Epidermal melanocyte (primary cell): Measurements from ENCODE around the gene JAKMIP3.

Experiments
- DNase-seq: peaks from one replicate; pipeline ENCODE4 v3.0.0; 2011; ENCODE audit warnings: low spot score; ENCODE audit not compliant: insufficient read length

The JAKMIP3 gene

DNA sequence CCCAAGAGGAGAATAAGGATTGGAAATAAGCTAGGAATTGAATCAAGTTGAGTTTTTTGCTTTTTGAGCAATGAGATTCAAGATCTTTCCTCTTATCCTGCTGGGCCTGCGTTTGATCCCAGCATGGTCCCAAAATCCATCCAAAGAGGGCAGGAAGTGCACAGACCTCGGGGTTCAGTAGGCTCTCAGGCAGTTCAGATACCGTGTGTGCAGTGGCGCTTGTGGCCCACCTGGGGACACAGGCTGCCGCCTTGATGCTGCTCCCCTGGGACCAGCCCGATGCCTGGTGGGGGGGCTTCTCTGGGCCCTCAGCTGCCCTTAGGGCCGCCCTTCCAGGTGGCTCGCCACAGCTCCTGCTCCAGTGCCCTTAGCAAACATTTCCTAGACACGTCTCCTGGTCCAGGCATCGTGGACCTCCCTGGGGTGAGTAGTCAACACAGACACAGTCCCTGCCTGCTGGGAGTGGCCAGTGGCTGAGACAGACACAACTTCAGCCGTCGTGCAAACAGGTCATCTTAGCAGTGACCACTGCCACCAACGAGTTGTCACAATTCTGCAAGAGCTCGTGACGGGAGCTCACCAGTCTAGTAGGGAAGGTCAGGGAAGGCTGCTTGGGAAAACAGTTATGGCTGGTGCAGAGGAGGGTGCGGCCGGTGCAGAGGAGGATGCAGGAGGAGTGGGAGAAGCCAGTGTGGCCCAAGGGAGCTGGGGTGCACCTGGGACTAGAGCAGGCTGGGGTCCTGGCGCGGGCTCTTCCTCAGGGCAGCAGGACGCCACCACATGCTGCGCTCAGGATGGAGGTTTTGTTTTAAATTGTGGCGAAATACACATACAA lies 21.7 kb upstream of the JAKMIP3 start:
- DNase-seq, result no peak

- no peak for DNase-seq
These were observed 20.9 kb upstream of the JAKMIP3 start for GRCh38 chr10:132044803-132045202.

DNA sequence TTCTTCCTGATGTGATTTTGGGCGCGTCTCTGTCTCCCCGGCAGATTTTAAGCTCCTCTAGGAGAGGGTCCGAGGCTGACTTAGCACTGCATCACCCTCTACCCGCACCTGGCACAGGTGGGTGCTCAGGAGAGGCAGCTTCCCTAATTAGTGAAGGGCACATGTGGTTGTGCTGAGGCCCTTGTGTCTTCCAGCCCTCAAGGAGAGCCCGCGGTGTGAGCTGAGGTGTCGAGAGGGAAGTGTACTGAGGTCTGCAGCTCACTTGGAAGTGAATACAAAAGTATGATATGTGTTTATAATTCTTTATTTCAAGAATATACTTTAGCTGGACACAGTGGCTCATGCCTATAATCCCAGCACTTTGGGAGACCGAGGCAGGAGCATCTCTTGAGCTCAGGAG lies 20.4 kb upstream of the JAKMIP3 start:
- DNase-seq, result no peak

DNA sequence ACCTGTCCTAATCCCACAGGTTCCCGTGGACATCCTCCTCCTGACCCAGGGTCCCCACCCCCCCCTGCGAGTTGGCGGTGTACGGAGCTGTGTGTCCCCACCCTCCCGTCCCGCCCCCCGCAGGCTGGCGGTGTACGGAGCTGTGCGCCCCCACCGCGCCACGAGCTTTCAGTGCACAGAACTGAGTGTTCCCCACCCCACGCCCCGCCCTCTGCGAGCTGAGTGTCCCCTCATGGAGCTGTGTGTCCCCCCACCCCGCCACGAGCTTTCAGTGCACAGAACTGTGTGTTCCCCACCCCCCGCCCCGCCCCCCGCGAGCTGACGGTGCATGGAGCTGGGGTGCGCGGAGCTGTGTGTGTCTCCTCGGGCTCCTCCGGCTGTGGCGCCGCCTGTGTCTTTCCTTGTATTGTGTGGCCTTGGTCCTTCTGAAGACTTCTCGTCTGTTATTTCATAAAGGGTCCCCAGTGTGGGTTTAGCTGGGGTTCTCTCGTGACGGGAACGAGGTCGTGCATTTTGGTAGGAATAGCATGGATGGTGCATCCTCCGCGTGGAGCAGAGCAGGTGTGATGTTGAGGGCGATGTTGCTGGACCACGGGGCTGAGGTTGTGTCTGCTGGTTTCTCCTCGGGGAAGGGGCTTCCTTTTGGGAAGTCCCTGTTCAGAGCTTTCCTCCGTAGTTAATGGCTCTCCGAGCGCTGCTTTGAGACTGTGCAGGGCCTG lies 18.0 kb upstream of the JAKMIP3 start:
- no peak for DNase-seq

DNA sequence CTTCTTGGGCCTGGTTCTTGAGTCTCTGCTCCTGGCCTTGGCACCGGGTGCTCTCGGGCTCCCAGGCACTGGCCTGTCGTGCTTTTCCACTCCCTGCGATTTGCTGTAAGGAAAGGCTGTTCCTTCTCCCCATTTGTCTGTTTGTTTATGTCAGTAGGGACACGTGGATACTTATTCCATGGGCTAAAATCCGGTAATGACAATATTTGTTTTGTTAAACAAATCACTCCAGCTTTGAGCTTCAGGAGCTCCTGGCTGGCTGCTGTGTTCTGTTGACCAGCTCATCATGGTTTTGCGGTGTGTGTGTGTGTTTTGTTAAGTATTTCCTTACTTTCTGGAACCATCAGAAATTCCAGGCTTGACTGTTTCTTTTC lies 17.5 kb upstream of the JAKMIP3 start:
- DNase-seq, result no peak

GRCh38 chr10:132050191-132050590 lies 15.6 kb upstream of the JAKMIP3 start:
- no peak for DNase-seq

GRCh38 chr10:132052124-132052523 lies 13.6 kb upstream of the JAKMIP3 start:
- DNase-seq, result no peak

DNA sequence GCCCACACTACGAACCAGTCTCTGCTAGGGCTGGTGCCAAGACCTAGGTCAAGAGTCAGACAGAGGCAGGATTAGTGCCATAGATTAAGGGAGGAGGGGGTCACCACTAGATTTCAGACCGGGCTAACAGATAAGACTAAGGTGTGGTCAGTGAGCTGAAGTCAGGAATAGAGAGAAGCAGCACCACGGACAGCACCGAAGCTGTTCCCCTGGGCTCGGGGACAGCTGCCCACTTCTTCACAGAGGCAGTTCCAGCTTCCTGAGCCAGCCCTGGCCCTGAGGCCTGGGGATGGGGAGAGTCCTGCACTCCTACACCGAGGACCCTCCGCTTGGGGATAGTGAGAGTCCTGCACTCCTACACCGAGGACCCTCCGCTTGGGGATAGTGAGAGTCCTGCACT lies 11.2 kb upstream of the JAKMIP3 start:
- no peak for DNase-seq

GRCh38 chr10:132055616-132056015 lies 10.1 kb upstream of the JAKMIP3 start:
- DNase-seq, result no peak

DNA sequence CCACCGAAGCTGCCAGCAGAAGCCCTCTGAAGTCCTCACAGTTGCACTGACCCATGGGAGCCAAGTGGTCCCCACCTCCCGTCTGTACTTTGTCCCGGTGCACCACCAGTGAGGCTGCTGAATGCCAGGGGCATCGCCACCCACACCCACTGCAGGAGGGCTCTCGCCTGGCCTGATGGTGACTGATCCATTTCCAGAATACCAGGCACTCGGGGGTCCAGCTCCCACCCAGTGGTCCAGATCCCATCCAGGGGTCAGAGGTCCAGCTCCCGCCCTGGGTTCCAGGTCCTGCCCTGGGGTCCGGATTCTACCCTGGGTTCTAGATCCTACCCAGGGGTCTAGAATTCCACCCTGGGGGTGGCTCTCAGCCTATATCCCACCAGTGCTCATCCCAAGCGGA lies 9.1 kb upstream of the JAKMIP3 start:
- no peak for DNase-seq

DNA sequence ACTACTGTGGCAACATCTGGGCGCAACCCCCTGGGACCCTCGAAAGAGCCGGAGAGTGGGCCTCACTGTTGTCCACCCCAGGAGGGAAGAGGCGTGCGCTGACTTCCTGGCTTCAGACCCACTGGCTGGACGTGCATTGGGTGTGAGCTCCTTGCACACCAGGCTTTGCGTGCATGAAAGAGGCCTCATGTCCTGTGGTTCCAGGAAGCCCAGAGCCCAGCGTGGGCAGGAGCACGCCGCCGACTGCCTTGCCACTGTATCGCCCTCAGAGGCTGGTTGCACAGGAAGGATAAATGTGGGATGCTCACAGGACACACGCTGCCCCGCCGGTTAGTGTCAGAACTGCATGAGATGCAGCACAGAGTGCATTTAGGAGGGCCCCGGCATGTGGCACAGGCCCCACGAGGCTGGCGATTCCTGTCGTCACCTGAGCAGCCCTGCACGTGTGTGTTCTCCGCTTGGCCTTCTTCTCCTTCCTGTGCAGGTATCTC lies 8.5 kb upstream of the JAKMIP3 start:
- DNase-seq, result no peak

- no peak for DNase-seq
These were observed 7.5 kb upstream of the JAKMIP3 start for GRCh38 chr10:132058111-132058745.

GRCh38 chr10:132058793-132059759 lies 6.7 kb upstream of the JAKMIP3 start:
- DNase-seq, result no peak

- no peak for DNase-seq
These were observed 5.8 kb upstream of the JAKMIP3 start for GRCh38 chr10:132059760-132060508.

- no peak for DNase-seq
These were observed 4.7 kb upstream of the JAKMIP3 start for GRCh38 chr10:132061030-132061429.

GRCh38 chr10:132061465-132061864 lies 4.3 kb upstream of the JAKMIP3 start:
- no peak for DNase-seq

GRCh38 chr10:132062116-132062515 lies 3.6 kb upstream of the JAKMIP3 start:
- DNase-seq, result no peak

DNA sequence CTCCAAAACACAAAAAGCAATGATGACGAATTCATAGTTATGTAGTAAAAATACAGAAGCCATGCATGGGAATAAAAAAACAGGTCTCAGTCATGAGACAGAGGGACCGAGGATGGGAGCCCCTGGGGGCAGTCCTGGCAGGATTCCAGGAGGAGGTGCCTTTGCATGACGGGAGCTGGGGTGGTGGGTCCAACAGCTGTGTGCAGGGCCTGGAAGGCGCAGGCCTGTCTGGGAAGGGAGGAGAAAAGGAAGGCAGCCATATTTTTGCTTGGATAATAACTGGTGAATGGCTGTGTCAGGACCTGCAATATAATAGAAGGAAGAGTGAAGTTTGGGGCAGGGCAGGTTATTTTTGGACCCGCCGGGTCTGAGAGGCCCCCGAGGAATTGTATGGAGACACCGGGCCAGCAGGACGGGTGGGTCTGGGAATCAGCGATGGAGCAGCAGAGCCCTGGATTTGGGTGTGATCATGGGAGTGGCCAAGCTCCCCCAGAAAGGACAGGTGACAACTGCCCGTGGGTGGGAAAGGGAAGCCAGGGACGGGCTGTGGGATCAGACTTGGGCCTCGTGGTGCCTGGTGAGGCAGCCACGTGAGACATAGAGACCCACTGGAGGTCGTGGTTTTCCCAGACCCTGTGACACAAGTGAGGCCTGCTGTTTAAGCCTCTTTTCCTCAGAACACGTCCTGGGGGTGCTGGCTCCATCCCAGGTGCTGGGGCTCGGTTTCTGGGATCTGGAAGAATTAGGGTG lies 2.9 kb upstream of the JAKMIP3 start:
- DNase-seq, result no peak

DNA sequence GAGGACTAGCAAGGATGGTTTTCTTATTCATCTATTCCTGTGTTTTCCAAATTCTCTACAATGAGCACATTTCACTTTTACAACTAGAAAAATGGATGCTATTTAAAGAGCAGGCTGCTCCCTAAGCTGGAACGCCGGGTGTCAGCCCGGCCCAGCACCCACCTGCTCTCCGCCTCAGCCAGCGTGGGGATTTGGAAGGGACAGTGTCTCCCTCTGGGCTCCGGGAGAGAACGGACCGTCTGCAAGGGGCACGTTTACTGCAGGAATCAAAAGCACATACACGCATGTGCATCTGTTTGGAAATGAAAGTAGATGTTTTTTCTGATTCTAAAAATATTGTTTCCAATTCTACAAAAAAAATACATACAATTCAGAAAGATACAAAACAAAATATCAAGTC lies 2.3 kb upstream of the JAKMIP3 start:
- no peak for DNase-seq
